Heart left ventricle (tissue), 16 donors: Measurements from ENCODE around the gene USP2. TPM values are rescaled to one million over a fixed set of nuclear protein-coding genes. Genes with fewer than 3 reads are reported as not detected.

Experiments used
- ATAC-seq, 4 donors: fragments of 200-7000 bp; cut with Tn5 transposase; one replicate each; pipeline ENCODE4 v1.9.1; 2020 to 2022; ENCODE audit warnings: moderate library complexity in 4 of 4, mild to moderate bottlenecking in 3 of 4, moderate number of reproducible peaks in 1 of 4
- DNase-seq, 5 donors: peaks; one replicate each; pipeline ENCODE4 v3.0.0-alpha.2; 2020
- H3K27ac ChIP-seq, 12 donors: fragments of 200-600 bp; sonication (generic) in 4 of 12; one replicate each; pipeline versions ENCODE4 v1.5.0 to v1.8.0; 2016 to 2022; ENCODE audit warnings: mild to moderate bottlenecking in 2 of 12
- H3K27me3 ChIP-seq, 9 donors: fragments of 200-600 bp; sonication (generic) in 2 of 9; one replicate each; pipeline versions ENCODE4 v1.5.1 to v1.8.0; 2016 to 2022; ENCODE audit warnings: mild to moderate bottlenecking in 3 of 9
- H3K36me3 ChIP-seq, 9 donors: fragments of 200-600 bp; sonication (generic) in 2 of 9; one replicate each; pipeline versions ENCODE4 v1.5.0 to v1.8.0; 2018 to 2022; ENCODE audit warnings: mild to moderate bottlenecking in 2 of 9
- H3K4me1 ChIP-seq, 12 donors: fragments of 200-600 bp; sonication (generic) in 4 of 12; one replicate each; pipeline versions ENCODE4 v1.5.0 to v1.8.0; 2016 to 2022; ENCODE audit warnings: mild to moderate bottlenecking in 3 of 12
- H3K4me3 ChIP-seq, 12 donors: fragments of 200-600 bp; sonication (generic) in 4 of 12; one replicate each; pipeline versions ENCODE4 v1.5.0 to v1.8.0; 2017 to 2022; ENCODE audit warnings: mild to moderate bottlenecking in 9 of 12, moderate library complexity in 4 of 12
- H3K9me3 ChIP-seq, 12 donors: fragments of 200-600 bp; sonication (generic) in 4 of 12; one replicate each; pipeline versions ENCODE4 v1.5.0 to v1.8.0; 2016 to 2022; ENCODE audit warnings: mild to moderate bottlenecking in 1 of 12
- CTCF ChIP-seq, 12 donors: fragments of 200-600 bp; sonication (generic) in 4 of 12; IDR thresholded peaks; one replicate each; pipeline versions ENCODE4 v1.5.0 to v1.8.0; 2018 to 2022; ENCODE audit warnings: antibody characterized with exemption in 12 of 12, mild to moderate bottlenecking in 5 of 12
- POLR2A ChIP-seq, 2 donors: fragments of 450-650 bp; IDR thresholded peaks; one replicate each; pipeline ENCODE4 v1.6.1; 2017; ENCODE audit warnings: antibody characterized with exemption in 2 of 2, mild to moderate bottlenecking in 2 of 2, moderate library complexity in 2 of 2
- WGBS, 4 donors: extraction: QIAGEN DNeasy Blood & Tissue Kit in 2 of 4; methylation state at CpG; one replicate each; pipeline versions ENCODE4 v1.1.5 to v1.1.7; 2013 to 2018; 5-methylcytosine and 5-hydroxymethylcytosine counted together
- intact Hi-C, 10 donors: fragments of 100-400 bp; cut with DNase I; formaldehyde crosslinking; loops; one replicate each; pipeline versions ENCODE4 v1.11.1 to v1.14.2; 2022
- polyA plus RNA-seq, 2 donors: library from polyadenylated mRNA; stranded (reverse); fragments of 200-250 nt; gene quantifications; one replicate each; pipeline ENCODE4 v1.2.3, GENCODE V29; 2013
- total RNA-seq, 9 donors: library from RNA; depleted of rRNA in 2 of 9; stranded (reverse); fragments of >200 nt in 2 of 9; fragmentation: NEBNext Ultra II Directional in 3 of 9; extraction: Animal tissue kit (Norgen Biotek cat#: 25700) in 3 of 9; gene quantifications; one replicate each; pipeline versions ENCODE4 v1.1.0 to v1.2.4, GENCODE V29; 2016 to 2023
- donor health status: ischemic (EF 13 %, LVEDD 7.1; RV severe dilation, severe dysfunction).
- donor health status: healthy with polysubstance abuse.
- donor health status: DM: no; HTN: yes; CAD: no.
- donor health status: DM: no; HTN: no; CAD: no.
- donor health status: ischemic (EF 25% LVEDD 6.9; RV normal size, moderate dysfunction).
- donor health status: ischemic (EF 25% LVEDD 5.7; RV mildly dilated, moderate dysfunction).
- donor health status: healthy.
- donor health status: DM: yes; HTN: yes; CAD: no.
- donor health status: ischemic (EF 35%, LVEDD 5.7; RV mildly dilated, moderate dysfunction).
- donor health status: nonischemic (EF 11% LVEDD 7.7; RV severe dilation, severe dysfunction).
- donor health status: DM: yes; HTN: yes; CAD: no.
- donor health status: PGD.
- donor health status: ischemic (EF 29% LVEDD 5.4; RV normal size, mild dysfunction).
- donor health status: nonischemic (EF 23%, LVEDD 6.1; RV moderate dilation, normal function).

USP2 gene
- total and polyA plus RNA-seq, 11 donors, result 53.7 to 138 (median 108) TPM

GRCh38 chr11:119382101-119382500 is 611 bp upstream of the USP2 start:
- Histone ChIP-seq H3K9me3 (no peaks in the 10 kb centered on the region), H3K27me3 (peaks cover 0 to 7% (median 0%) of the 10 kb centered on the region in 9 donors), H3K4me1 (peaks cover 0 to 35% (median 17%) of the 10 kb centered on the region in 12 donors), H3K27ac (peak overlapping the region in 1 of 12 donors; percentile 88), H3K4me3 (peak overlapping the region in 11 of 12 donors; percentile 9 to 65 (median 53)), H3K36me3 (no peaks in the 10 kb centered on the region)
- WGBS, 4 donors, result 9 to 13% (median 12%) methylated on average over 9 of the region's 9 CpGs
- intact Hi-C loops, result loop anchor here in 5 of 10 donors (5.0 to 10.0 kb wide), 4 partner anchors 45 to 95 kb away; no protein-coding TSS in a partner anchor
- ATAC-seq (no peak), DNase-seq (no peak)
- TF ChIP-seq POLR2A (IDR thresholded peaks at IDR 0.05) (no peak), CTCF (IDR thresholded peaks at IDR 0.05) (no peak)

- H3K4me3 ChIP-seq, result peak overlapping the region in 11 of 12 donors; percentile 19 to 65 (median 53)
- DNase-seq, result peak in 1 of 5 donors; percentile 22
- TF ChIP-seq POLR2A (IDR thresholded peaks at IDR 0.05), result no peak
Observed at GRCh38 chr11:119380827-119381180, 686 bp downstream of the USP2 start.

GRCh38 chr11:119380160-119380826 is 1.2 kb downstream of the USP2 start:
- no peaks in the 10 kb centered on the region for H3K9me3 ChIP-seq
- no peaks in the 10 kb centered on the region for H3K36me3 ChIP-seq
- H3K4me3 ChIP-seq, result peak overlapping the region in 3 of 12 donors; percentile 59 to 65 (median 61)
- H3K4me1 ChIP-seq, result peaks cover 0 to 51% (median 29%) of the 10 kb centered on the region in 12 donors
- intact Hi-C loops, result loop anchor here in 6 of 10 donors (2.0 to 10.0 kb wide), 6 partner anchors 23 to 173 kb away; partner anchors contain the start of gene CBL (in 1 of the 6)
- 57 to 73% (median 64%) methylated on average over 13 of the region's 13 CpGs for WGBS, 4 donors
- peak overlapping the region in 6 of 12 donors; percentile 37 to 88 (median 70) for H3K27ac ChIP-seq
- DNase-seq (peak in 1 of 5 donors; percentile 18), ATAC-seq (no peak)
- no peak for TF ChIP-seq POLR2A (IDR thresholded peaks at IDR 0.05)
- no peak for TF ChIP-seq CTCF (IDR thresholded peaks at IDR 0.05)
- peaks cover 0 to 7% (median 0%) of the 10 kb centered on the region in 9 donors for H3K27me3 ChIP-seq

More at GRCh38 chr11:119380827-119381180, 686 bp downstream of the USP2 start:
- no peaks in the 10 kb centered on the region for H3K9me3 ChIP-seq
- no peak for ATAC-seq
- intact Hi-C loops, result loop anchor here in 6 of 10 donors (1.0 to 10.0 kb wide), 7 partner anchors 24 to 174 kb away; partner anchors contain the start of gene CBL (in 1 of the 6)
- H3K4me1 ChIP-seq, result peaks cover 0 to 46% (median 25%) of the 10 kb centered on the region in 12 donors
- WGBS, 4 donors, result 10 to 19% (median 16%) methylated on average over 9 to 10 of the region's 10 CpGs
- no peaks in the 10 kb centered on the region for H3K36me3 ChIP-seq
- peak overlapping the region in 11 of 12 donors; percentile 37 to 88 (median 69) for H3K27ac ChIP-seq
- H3K27me3 ChIP-seq, result peaks cover 0 to 7% (median 0%) of the 10 kb centered on the region in 9 donors

- Histone ChIP-seq H3K27me3 (peaks cover 0 to 7% (median 0%) of the 10 kb centered on the region in 9 donors), H3K27ac (peak overlapping the region; percentile 59 to 100 (median 93)), H3K9me3 (no peaks in the 10 kb centered on the region), H3K36me3 (no peaks in the 10 kb centered on the region), H3K4me1 (peaks cover 0 to 65% (median 40%) of the 10 kb centered on the region in 12 donors), H3K4me3 (peak overlapping the region; percentile 24 to 79 (median 58))
- intact Hi-C loops, result loop anchor here in 1 of 10 donors (5.0 kb wide), 1 partner anchor 37 kb away; the partner anchor contains the start of gene C1QTNF5
- WGBS, 4 donors, result 31 to 41% (median 35%) methylated on average over 10 of the region's 10 CpGs
- peak in 2 of 4 donors; percentile 4 to 8 for ATAC-seq
- DNase-seq, result peak in 2 of 5 donors; percentile 39 to 56
- TF ChIP-seq CTCF (IDR thresholded peaks at IDR 0.05), result no peak
- TF ChIP-seq POLR2A (IDR thresholded peaks at IDR 0.05), result peak; percentile 27 to 87
Observed at GRCh38 chr11:119378851-119379465, 2.5 kb downstream of the USP2 start.
